PFSK-1 (cell line): ENCODE data around the gene MCUB.

ENCODE experiments used
- FOXP2 ChIP-seq: optimal IDR thresholded peaks from 2 replicates; pipeline ENCODE3; 2011; ENCODE audit warnings: borderline replicate concordance, control low read depth, inconsistent platforms; ENCODE audit not compliant: insufficient read depth; ENCODE audit errors: extremely low read length, extremely low read depth
- POLR2AphosphoS5 ChIP-seq: IDR thresholded peaks from 2 replicates; pipeline ENCODE4 v1.6.1; 2012; ENCODE audit warnings: low read depth, mild to moderate bottlenecking, control low read depth, low read length, moderate library complexity
- REST ChIP-seq, 2 experiments: IDR thresholded peaks; 2 replicates each; pipeline versions ENCODE4 v1.6.1 to v1.8.0; 2011 to 2012; ENCODE audit warnings: low read depth in 2 of 2, low read length in 2 of 2, control low read depth in 1 of 2, inconsistent platforms in 1 of 2, mild to moderate bottlenecking in 1 of 2, moderate library complexity in 1 of 2; ENCODE audit not compliant: insufficient read depth in 1 of 2
- SIN3A ChIP-seq: IDR thresholded peaks from 2 replicates; pipeline ENCODE4 v1.6.1; 2012; ENCODE audit warnings: mild to moderate bottlenecking, low read length, moderate library complexity, borderline replicate concordance; ENCODE audit not compliant: insufficient read depth
- TAF1 ChIP-seq: IDR thresholded peaks from 2 replicates; pipeline ENCODE4 v1.6.1; 2012; ENCODE audit warnings: low read length, control low read depth, borderline replicate concordance; ENCODE audit not compliant: insufficient read depth

Gene MCUB

GRCh38 chr4:109730619-109731545 lies 170.8 kb downstream of the MCUB start:
- no peak for TF ChIP-seq FOXP2
- TF ChIP-seq POLR2AphosphoS5: no peak
- TF ChIP-seq TAF1: no peak

- TF ChIP-seq REST (IDR thresholded peaks at IDR 0.05; ENCODE audit: insufficient read depth in 1 of 2, low read depth in 2 of 2, low read length in 2 of 2) (no peak), FOXP2 (no peak), POLR2AphosphoS5 (no peak), SIN3A (no peak), TAF1 (no peak)
These were observed 173.7 kb downstream of the MCUB start for GRCh38 chr4:109733728-109734127.

GRCh38 chr4:109735566-109736365 lies 175.7 kb downstream of the MCUB start:
- TF ChIP-seq POLR2AphosphoS5 (no peak), SIN3A (no peak), REST (IDR thresholded peaks at IDR 0.05; ENCODE audit: insufficient read depth in 1 of 2, low read depth in 2 of 2, low read length in 2 of 2) (no peak), TAF1 (no peak), FOXP2 (no peak)
